ENCODE data around the gene SPO11.

- no peak for TF ChIP-seq CTCF (IDR thresholded peaks at IDR 0.05)
- TF ChIP-seq POLR2AphosphoS5 (IDR thresholded peaks at IDR 0.05), result peak in 1 of 2 donors; percentile 58
- no peak for TF ChIP-seq POLR2A (IDR thresholded peaks at IDR 0.05; ENCODE audit: low read depth)
These were observed 61.2 kb downstream of the SPO11 start, which contains the start of gene RBM38 for GRCh38 chr20:57390604-57391438.

All from esophagus muscularis mucosa (tissue), 3 donors.